ENCODE measurements around the gene CDK6.

DNA sequence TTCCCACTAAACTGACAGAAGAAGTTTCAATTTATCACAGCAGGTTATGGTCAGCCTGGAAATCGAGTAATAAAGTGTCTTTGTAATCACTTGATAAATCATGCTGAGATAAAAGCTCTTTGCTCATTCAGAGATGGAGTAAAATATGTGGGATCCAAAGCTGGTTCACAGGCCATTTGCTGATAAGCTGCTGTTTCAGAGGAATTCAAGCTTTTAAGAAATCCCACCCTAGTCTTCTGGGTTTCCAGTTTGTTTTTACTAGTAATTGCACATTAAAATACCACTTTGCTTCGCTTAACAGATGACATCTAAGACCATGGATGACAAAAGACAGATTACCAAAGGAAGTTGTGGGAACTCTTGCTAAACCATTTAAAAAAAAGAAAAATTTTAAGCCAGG lies 37.4 kb upstream of the CDK6 start:
- TF ChIP-seq POLR2AphosphoS5 (IDR thresholded peaks at IDR 0.05; ENCODE audit: low read depth) (no peak), CTCF (conservative IDR thresholded peaks at IDR 0.05; ENCODE audit: low read depth in 2 of 2) (no peak), NANOG (IDR thresholded peaks at IDR 0.05; ENCODE audit: borderline replicate concordance) (no peak), EZH2phosphoT487 (IDR thresholded peaks at IDR 0.05; ENCODE audit: unreplicated experiment) (no peak), ZNF331 (CRISPR knock-in tag; IDR thresholded peaks at IDR 0.05; ENCODE audit: low read depth) (no peak), EZH2 (IDR thresholded peaks at IDR 0.05; ENCODE audit: low read depth, unreplicated experiment) (no peak), JUNB (IDR thresholded peaks at IDR 0.05; ENCODE audit: unreplicated experiment) (no peak), STAT1 (IDR thresholded peaks at IDR 0.05; ENCODE audit: unreplicated experiment) (no peak), ZNF114 (CRISPR knock-in tag; IDR thresholded peaks at IDR 0.05) (no peak)
- TF ChIP-seq, protein P1, sequence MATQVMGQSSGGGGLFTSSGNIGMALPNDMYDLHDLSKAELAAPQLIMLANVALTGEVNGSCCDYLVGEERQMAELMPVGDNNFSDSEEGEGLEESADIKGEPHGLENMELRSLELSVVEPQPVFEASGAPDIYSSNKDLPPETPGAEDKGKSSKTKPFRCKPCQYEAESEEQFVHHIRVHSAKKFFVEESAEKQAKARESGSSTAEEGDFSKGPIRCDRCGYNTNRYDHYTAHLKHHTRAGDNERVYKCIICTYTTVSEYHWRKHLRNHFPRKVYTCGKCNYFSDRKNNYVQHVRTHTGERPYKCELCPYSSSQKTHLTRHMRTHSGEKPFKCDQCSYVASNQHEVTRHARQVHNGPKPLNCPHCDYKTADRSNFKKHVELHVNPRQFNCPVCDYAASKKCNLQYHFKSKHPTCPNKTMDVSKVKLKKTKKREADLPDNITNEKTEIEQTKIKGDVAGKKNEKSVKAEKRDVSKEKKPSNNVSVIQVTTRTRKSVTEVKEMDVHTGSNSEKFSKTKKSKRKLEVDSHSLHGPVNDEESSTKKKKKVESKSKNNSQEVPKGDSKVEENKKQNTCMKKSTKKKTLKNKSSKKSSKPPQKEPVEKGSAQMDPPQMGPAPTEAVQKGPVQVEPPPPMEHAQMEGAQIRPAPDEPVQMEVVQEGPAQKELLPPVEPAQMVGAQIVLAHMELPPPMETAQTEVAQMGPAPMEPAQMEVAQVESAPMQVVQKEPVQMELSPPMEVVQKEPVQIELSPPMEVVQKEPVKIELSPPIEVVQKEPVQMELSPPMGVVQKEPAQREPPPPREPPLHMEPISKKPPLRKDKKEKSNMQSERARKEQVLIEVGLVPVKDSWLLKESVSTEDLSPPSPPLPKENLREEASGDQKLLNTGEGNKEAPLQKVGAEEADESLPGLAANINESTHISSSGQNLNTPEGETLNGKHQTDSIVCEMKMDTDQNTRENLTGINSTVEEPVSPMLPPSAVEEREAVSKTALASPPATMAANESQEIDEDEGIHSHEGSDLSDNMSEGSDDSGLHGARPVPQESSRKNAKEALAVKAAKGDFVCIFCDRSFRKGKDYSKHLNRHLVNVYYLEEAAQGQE (IDR thresholded peaks at IDR 0.05; ENCODE audit: unreplicated experiment) = no peak
- TF ChIP-seq, protein P2, sequence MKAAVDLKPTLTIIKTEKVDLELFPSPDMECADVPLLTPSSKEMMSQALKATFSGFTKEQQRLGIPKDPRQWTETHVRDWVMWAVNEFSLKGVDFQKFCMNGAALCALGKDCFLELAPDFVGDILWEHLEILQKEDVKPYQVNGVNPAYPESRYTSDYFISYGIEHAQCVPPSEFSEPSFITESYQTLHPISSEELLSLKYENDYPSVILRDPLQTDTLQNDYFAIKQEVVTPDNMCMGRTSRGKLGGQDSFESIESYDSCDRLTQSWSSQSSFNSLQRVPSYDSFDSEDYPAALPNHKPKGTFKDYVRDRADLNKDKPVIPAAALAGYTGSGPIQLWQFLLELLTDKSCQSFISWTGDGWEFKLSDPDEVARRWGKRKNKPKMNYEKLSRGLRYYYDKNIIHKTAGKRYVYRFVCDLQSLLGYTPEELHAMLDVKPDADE (IDR thresholded peaks at IDR 0.05) = no peak
